GDM1 (cell line): ENCODE data around the gene ANKRD11.
"Not testable (repeated sequence)": the region's sequence is repeated elsewhere in the genome, so short reads cannot be mapped to it uniquely, and the experiment has no call there.

Experiments used
- DNase-seq: peaks from one replicate; lab custom pipeline; 2025; lab: John Stamatoyannopoulos, UW

ANKRD11 gene

DNA sequence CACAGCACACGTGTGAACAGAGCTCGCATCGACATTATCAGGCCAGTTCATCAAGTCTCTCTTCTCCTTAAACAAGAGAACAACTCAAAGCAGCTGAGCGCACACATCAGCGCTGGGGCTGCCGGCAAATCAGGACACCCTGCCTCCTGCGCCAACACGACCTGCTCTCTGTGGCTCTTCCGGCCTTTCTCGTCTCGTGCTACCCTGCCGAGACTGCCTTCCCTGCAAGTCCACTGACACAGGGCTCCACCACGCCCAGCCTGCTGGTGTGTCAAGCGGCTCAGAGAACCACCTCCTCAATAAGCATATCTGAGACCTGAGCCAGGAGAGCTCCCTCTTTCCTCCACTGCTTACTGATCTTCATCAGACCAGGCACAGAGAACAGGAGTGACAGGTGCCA lies 176.0 kb downstream of the ANKRD11 start:
- no peak for DNase-seq

DNA sequence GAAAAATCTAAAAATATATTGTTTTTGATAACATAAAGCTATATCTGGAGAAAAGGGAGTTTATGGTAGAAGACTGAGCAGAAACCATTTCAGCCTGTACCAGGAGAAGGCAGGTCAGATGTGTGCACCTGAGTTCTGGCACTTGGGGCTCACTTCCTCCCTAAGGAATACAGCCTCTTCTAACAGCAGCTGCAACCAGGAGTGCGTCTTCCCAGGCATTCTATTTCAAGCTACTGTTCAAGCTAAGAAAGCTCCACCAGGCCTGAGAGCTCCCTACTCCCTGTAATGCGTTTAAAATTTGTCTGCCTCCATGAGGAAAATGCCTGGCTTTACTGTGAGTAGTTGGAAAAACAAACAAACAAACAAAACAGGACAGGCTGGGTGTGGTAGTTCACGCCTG lies 176.8 kb downstream of the ANKRD11 start:
- no peak for DNase-seq

DNA sequence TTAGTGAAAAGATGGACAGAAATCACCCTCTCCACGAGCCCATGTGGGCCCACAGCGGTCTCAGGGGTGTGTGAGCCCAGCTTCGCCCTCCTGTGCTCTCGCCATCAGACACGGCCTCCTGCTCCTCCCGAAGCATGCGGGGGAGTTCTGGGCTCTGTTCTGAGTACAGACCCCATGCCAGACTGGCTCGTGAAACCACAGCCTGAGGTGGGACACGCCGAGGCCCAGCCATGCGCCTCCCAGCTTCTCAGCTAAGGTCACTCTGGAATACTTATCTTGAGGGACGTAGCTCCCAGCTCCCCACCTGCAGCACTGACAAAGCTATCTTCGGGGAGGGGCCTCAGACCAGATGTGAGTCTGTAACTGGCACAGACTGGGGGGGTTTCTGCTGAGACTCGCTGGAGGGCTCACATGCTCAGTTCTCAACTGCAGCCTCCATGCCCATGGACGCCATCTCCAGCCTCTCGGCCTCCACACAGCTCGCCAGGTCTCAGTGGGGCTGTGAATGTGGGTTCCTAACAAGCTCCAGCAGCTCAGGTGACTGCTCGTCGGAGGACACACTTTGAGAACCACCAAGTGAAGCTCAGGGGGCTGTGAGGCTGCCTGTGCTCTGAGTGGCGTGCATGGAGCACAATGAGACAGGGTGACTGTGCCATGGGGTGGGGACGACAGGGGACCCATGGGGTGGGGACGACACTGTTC lies 177.6 kb downstream of the ANKRD11 start:
- DNase-seq, result no peak

DNA sequence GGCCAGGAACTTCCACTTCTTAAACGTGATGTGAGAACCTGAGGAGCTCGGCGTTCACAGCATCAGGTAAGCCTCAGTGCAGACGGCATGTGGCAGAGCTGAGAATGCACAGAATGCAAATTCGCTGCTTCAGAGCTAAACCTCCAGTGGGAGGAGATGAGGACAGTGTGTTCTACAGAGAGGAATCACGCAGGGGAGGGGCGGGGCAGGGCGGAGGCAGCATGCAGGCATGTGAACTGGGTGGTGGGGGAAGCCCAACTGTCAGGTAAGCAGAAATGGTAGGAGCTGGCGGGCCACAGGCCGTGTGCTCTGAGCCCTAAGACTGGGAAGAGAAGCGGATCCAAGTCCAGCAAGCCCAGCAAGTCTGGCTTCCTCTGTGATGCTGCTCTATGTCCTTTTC lies 178.2 kb downstream of the ANKRD11 start:
- no peak for DNase-seq

DNA sequence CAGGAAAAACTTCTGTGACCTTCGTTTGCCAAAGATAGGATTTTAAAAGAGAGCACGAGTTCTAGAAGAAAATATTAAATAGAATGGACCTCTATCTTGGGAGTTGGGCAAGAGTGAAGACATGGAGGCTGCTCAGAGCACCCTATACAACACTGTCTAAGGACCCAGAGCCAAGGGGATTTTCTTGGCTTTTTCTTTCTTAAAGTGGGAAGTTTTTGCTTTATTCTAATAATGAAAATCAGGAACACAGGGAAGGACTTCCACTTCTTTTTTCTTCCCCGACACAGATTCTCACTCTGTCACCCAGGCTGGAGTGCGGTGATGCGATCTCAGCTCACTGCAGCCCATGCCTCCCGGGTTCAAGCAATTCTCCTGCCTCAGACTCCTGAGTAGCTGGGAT lies 178.7 kb downstream of the ANKRD11 start:
- no peak for DNase-seq

DNA sequence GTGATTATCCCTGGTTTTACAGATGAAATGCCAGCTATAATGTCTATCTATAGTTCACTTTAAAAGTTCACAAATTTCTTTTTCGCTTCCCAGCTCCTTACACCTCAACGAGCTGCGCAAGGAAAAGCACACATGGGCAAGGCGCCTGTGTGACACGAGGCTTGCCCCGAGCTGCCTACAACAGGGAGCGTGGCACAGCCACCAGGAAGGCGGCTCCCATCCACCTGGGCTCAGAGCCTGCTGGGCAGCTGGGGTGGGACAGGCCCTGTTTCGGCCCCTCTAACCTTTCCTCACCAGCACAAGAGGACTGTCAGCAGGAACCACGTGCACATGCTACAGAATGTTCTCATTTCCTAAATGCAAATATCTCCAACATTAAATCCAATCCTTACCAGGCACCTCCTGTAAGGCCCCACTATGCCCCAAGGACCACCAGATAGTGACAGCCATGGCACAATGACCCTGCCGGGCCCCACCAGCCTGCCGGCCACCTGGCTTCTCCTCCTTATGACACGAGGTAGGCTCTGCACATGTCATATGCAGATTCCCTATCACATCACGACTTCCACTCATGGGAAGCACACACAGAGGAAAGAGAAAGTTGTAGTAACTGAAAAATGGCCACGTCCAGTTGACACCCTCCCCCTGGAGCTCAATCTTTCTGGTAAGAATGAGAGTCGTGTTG lies 180.8 kb downstream of the ANKRD11 start:
- no peak for DNase-seq

DNA sequence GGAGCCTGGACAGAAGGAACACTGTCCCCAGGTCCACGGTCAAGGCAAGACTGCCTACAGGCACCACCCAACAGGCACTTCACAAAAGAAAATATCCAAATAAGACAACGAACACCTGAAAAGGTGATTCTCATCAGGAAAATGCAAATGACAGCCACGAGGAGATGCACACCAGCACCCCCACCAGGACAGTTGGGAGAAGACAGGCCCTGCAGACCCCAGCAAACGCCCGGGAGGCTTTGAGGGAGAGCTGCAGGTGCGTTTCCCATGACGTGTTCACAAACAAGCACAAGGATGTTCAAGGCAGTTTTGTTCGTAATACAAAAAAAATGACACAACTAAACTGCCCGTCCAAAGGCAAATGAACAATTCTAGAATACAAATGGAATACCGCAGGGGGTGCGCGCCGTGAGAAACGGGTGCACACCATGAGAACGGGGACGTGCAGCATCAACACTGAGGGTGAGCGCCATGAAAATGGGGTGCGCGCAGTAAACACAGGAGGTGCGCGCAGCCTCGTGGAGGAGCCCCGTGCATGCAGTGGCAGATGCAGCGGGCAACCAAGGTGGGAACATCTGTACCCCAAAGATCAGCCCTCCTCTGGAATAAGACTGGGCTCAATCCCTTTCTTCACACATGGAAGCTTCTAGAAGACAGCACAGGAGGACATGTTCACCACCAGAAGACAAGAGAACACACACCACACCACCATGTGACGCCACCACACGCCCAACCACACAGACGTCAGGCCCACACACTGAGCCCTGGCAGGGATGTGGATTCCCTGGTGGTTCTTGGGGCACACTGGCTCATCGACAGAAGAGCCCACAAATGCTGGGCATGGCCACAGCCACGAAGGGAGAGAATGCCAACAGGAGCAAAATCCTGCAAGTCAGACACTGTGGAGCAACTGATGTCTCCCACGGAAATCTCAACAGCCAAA lies 181.7 kb downstream of the ANKRD11 start:
- DNase-seq, result no peak

DNA sequence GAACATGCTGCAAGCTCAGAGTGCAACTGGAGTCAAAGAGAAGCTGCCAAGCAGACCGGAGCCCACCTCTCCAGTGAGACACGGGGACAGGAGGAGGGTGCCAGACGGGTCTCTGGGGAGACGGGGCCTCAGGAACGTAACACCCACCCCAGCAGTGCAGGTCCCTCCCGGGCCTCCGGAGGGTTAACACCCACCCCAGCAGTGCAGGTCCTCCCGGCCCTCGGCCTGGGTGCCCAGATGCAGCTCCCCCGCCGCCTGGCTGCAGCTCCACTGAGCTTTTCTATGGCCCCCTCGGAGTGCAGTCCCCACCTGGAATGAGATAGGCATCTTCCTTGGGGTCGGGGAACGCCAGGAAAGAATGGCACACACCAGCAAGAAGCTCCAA lies 182.9 kb downstream of the ANKRD11 start:
- DNase-seq, result no peak

DNA sequence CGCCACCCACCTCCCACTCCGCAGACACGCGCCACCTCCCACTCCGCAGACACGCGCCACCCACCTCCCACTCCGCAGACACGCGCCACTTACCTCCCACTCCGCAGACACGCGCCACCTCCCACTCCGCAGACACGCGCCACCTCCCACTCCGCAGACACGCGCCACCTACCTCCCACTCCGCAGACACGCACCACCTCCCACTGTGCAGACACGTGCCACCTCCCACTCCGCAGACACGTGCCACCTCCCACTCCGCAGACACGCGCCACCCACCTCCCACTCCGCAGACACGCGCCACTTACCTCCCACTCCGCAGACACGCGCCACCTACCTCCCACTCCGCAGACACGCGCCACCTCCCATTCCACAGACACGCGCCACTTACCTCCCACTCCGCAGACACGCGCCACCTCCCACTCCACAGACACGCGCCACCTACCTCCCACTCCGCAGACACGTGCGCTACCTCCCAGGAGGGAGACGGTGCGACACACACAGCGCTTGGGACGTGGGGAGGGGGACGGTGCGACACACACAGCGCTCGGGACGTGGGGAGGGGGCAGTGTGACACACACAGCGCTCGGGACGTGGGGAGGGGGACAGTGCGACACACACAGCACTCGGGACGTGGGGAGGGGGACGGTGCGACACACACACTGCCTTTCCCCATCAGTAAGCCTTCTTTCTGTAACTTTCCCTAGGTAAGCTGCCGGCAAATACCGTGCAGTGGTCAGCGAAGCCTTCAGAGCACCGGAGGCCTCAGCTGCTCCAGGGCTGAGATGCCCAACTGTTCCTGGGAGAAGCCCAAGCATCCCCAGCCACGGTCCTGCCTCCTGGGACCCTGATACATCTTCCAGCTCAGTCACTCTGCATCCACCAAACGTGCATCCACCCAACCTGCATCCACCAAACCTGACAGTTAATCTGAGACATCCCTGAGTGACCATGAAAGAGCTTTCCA lies 183.6 kb downstream of the ANKRD11 start:
- not testable (repeated sequence) for DNase-seq

DNA sequence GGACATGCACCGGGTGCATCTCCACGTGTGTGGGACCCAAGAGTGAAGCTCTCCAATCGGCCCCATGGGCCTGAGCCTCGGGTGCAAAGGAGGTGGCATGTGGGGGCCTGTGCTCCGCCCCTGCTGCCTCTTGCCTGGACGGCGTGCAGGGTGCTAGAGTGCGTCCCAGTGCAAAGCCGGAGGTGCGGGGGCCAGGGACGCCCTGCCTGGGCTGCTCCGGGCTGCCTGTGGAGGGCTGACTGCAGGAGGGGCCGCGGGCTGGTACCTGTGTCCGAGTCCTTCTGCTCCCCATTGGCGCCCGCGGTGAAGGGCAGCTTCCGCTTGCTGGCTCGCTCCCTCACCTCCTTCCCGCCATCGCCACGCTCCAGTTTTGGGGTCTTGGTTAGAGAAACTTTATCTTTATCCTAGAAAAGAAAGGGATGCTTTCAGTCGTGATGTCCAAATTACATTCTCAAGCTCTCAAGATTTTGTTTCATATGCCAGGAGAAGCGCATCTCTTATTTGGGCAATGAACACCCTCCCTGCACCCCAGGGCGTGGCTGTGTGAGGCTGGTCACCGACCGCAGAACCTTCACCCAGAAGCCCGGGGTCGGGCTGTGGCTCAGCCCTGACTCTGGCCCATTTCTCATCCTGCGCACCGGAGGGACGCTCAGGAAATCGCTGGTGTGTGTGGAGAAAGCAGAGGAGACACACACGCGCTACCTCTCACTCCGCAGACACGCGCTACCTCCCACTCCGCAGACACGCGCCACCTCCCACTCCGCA lies 185.2 kb downstream of the ANKRD11 start:
- no peak for DNase-seq

DNA sequence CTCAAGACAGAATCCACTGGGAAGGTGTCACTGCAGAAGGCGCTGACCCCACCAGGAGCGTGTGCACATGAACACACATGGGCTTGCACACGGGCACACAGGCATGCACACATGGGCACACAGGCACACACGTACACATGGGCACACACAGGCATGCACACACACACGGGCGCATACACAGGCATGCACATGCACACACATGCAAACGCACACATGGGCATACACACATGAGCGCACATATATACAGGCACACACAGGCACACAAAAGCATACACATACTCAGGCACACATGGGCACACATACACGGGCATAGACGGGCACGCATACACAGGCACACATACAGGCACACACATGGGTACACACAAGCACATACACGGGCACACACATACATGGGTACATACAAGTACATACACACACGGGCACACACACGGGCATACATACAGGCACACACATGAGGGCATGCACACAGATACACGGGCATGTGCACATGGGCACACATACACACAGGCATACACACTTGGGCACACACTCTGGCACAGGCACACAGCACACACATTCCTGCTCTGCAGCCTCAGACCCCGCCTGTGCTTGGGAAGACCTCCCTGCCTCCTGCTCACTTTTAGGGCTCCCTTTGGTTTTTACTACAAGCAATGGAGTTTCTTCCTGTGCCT lies 186.0 kb downstream of the ANKRD11 start:
- DNase-seq, result no peak

DNA sequence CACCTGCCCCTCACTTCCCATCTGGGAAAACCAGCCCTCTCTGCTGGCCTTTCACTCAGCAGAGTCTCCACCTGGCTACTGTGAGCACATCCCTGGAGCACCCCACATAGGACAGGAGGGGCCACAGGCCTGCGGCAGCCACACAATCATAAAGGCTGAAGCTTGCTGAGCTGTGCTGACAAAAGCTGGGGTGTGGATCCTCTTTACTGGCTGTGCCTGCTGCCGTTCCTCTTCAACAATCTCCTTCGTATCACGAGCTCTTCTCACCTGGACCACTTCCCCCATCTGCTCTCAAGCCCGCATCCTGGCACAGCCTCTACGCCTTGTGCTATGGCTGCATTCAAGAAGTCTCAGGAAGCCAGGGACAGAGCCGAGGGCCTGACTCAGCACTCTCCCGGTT lies 186.7 kb downstream of the ANKRD11 start:
- no peak for DNase-seq

DNA sequence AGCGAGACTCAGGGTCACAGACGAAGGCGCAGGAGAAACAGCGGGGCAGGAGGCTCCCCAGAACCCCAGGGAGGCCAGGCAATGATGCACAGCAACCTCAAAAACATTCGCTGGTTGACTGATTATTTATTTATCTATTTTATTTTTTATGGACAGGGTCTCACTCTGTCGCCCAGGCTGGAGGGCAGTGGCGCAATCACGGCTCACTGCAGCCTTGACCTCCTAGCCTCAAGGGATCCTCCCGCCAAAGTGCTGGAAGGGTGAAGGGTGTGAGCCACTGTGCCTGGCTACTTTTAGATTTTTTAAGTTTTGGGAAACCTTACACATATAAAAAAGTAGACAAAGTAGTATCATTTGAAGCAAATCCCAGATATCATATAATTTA lies 189.4 kb downstream of the ANKRD11 start:
- DNase-seq, result no peak

DNA sequence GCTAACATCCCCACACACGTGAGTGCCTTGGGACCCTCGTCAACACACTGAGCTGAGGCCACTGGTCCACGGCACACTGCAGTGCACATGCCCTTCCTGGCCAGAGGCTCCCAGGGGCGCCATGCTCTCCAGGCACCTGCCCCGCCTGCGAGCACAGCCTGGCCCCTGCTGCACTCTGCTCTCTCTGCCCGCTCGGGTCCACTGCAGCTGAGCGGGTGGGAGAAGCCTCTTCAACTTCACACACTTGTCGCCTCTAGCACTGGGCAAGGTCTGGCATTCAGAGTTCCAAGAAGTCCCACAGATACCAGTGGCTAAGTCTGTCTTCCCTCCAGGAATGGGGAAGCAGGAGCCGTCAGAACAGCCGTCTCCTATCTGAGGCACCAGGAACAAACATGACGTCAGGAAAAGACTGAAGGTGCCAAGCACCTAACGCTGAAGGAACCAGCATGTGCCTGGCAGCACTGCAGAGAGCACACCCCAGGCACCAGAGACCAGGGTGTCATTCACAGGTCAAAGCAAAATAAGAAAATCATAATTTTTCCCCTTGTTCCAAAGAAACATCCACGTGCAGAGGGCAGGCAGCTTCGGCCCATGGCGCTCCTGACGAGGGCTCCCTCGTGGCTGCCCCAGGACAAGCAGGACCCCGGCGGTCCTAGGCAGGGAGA lies 189.9 kb downstream of the ANKRD11 start:
- no peak for DNase-seq

DNA sequence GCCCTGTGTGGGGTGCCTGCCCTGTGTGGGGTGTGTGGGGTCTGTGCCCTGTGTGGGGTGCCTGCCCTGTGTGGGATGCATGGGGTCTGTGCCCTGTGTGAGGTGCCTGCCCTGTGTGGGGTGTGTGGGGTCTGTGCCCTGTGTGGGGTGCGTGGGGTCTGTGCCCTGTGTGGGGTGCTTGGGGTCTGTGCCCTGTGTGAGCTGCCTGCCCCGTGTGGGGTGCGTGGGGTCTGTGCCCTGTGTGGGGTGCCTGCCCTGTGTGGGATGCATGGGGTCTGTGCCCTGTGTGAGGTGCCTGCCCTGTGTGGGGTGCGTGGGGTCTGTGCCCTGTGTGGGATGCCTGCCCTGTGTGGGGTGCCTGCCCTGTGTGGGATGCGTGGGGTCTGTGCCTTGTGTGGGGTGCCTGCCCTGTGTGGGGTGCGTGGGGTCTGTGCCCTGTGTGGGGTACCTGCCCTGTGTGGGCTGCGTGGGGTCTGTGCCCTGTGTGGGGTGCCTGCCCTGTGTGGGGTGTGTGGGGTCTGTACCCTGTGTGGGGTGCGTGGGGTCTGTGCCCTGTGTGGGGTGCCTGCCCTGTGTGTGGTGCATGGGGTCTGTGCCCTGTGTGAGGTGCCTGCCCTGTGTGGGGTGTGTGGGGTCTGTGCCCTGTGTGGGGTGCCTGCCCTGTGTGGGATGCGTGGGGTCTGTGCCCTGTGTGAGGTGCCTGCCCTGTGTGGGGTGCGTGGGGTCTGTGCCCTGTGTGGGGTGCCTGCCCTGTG lies 190.8 kb downstream of the ANKRD11 start:
- not testable (repeated sequence) for DNase-seq

DNA sequence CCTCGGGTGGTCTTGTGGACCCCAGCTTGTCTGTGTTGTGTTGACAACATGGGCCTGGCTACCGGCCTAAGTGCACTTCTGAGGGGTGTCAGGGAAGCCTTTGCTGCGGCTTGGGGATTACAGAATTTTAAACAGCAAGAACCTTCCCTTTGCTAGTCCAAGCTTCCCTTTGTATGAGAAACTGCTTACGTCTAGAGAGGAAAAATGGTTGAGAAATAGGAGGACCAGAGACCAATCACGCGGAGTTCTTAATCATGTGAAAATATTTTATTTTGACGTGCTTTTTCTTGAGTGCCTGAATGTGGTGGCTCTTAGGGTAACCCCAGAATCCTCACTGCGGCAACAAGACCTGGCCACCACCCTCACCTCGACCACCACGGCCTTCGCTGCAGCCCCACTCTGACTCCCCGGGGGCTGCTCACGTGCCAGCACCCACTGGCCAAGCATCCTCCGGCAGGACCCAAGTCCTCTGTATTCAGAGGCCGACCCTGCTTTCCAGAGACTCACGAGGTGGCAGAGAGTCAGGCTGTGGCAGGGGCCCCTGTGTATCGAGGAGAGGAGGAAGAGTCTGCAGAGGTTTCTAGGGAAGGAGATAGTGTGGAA lies 191.6 kb downstream of the ANKRD11 start:
- DNase-seq, result no peak

DNA sequence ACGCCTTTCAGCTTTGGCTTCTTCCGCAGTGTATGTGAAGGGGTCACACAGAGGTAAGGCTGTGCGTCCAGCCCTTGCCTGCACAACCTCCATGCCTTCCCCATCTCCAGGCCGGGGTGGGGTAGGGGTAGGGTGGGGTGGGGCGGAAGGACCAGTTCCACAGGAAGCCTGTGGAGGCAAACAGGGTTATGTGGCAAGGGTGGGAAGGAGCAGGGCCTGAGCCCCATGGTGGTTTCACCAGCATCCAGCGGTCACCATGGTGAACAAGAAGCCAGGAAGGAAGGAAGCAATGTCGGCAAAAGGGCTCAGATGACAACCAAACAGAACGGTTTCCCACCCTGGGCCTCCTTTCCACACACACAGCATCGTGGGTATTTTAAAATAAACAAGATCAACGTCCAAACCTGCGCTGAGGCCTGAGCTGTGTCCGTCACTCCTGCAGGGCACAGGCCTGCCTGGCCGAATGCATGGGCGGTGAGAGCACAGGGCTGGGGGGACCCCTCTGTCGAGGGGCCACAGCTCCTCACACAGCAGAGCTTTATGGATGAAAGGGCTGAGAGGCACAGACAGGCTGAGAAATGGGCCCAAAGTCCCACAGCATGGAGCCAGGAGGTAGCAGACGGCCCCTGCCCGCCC lies 192.3 kb downstream of the ANKRD11 start:
- peak; percentile 57 for DNase-seq
